Effector CD4-positive, alpha-beta T cell (primary cell): ENCODE results near the gene CFAP47.

Source experiments
- DNase-seq: peaks from one replicate; pipeline ENCODE4 v3.0.0-alpha.2; 2020

Gene CFAP47

DNA sequence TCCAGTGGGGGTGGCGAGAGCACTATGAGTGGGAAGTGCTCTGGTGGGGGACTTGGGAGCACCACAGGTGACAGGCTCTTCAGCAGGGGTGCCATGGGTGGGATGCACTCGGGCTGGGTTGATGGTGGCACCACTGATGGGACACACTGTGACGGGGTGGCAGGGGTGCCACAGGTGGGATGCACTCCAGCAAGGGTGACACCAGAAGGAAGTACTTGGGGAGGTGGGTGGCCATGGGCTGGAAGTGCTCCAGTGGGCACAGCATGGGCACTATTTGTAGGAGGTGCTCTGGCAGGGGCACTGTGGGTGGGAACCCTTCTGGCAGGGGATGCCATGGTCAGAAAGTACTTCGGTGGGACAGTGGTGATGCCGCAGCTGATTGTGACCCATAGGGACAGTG, 346.6 kb downstream of the CFAP47 start:
- DNase-seq = no peak

DNA sequence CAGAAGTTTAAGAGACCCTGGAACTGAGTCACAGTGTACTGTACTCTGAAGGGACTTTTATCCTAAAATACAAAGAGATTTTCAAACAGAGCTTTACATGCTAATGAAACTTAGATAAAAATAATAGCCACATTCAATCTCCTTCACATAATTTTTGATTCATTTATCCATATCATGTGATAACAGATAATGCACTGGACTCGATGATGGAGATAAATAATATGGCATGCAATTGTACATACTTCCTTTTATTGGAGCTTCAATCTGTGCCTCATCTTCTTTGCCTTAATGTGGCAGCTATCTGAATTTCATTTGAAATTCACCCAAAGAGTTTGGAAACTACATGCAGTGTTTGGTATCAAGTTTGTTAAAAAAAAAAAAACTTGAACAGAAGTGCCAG, 390.6 kb downstream of the CFAP47 start:
- no peak for DNase-seq

DNA sequence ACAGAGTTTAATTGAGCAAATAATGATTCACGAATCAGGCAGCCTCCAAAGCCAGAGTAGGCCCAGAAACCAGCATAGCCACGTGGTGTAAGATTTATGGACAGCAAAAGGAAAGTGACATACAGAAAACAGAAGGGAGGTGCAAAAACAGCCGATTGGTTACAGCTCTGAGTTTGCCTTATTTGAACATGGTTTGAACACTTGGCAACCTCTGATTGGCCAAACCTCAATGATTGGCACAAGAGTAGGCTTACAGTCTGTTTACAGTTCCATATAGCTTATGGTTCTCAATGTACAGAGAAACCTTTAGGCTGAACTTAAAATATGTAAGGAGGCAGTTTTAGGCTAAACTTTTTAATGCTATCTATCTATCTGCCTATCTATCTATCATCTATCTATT, 394.8 kb downstream of the CFAP47 start:
- no peak for DNase-seq

DNA sequence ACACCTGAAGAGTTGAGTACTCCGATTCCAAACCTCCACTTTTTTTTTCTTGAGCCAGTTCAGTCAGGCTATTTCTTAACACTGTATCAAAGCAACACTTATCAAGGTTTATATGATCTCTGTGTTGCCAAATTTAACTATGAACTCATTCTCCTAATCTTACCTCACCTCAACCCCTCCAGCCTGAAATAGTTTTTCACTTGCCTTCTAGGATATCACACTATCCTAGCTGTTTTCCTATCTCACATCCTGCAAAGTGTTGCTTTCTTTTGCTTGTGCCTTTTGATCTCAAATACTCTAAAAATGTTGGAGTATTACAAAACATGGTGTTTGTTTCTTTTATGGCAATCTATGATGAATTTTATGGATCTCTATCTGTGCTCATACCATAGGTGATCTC, 415.0 kb downstream of the CFAP47 start:
- no peak for DNase-seq

DNA sequence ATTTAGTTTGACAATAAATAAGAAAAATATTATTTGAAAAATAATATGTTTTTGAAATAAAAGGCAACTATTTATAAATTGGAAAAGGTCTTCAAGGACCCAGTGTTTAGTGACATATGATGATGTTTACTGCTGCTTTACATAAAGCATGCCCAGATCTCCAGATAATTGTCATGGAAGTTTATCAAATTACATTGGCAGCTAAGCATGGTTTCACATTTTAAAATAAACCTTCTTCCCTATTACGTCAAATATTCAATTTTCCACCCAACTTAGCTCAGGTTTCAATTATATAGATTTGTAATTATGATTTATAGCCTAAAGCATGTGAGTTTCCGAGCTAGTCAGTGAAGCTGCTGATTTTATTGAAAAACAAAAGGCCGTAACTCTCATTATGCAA, 417.2 kb downstream of the CFAP47 start:
- no peak for DNase-seq

DNA sequence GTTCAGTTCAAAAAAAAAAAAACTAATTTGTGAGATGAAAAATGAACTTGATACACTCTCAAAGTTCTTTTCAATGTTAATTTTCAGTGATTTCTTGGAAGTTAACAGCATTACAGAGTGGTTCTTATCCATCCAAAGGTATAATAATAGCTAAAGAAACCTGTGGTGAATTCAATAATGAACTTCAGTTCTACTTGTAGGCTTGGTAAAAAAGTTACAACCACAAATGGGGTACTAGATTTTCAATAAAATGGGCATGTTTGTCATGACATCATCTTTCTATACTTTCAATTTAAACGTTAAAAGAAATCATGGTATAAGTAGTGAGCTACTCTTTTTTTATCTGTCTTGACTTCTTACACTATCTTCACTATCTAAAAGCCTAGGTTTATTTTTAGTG, 424.8 kb downstream of the CFAP47 start:
- DNase-seq = no peak

DNA sequence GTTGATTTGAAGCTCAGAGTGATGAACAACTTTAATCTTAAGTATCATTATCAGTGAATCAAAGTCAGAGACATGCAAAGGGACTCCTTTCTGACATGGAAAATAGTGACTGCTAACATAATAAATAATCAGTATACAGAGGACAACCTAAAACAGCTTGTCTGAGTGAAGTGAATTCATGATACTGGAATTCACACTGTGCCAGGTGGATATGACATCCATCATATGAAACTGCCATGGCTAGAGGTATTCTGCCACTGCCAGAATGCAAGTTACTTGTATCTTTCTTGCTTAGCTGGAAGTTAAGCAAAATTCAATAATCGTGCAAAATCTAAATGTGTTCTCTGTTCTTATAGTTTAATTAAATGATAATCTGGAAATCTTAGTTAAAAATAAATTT, 429.0 kb downstream of the CFAP47 start:
- no peak for DNase-seq

DNA sequence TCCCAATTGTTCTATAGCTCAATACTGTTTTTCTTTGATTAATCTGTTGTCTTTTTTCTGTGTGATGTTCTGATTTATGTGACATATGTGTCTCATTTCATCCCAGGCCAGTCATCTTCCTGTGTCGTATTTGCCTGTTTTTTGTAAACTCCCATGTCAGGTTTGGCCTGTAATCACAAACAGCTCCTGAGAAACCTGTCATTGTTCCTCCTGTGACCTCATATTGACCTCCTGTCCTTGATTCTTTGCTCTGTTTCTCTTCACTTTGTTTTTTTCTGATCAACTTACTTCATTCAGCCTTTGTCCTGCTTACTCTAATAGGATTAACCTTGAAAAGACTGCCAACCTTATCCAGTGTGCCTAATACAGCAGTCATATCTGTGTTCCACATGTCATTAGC, 438.3 kb downstream of the CFAP47 start:
- DNase-seq = no peak

DNA sequence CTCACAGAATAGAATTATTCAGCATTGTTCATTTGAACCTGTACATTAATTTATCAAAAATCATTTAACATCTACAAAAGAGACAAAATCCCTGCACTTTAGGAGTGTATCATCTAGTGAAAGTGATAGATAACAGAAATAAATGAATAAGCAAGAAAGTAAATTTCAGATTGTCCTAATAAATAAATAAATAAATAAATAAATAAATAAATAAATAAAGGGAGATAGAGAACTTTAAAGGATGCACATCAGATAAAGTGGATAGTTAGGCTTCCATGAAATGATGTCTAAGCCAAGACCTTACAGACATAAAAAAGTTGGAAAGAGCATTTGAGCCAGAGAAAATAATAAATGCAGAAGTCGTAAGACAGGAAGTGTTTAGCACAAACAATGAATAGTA, 444.7 kb downstream of the CFAP47 start:
- DNase-seq = no peak

DNA sequence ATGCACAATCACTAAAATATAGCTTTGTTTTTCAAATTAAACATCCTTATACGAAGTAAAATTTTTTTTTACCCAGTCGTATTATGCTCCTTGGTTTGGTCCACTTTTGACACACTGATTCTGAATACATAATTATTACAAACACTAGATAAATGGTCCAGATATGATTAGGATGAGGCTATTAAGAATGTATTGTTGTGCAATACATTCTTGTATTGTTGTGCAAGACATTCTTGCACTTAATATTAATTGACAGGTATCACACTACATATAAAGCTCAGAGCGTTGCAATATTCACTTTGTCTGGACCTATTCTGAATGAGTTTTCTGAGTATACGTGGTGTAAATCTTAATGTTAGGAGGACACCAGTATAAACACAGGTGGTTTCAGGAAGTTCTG, 464.0 kb downstream of the CFAP47 start:
- DNase-seq = no peak

DNA sequence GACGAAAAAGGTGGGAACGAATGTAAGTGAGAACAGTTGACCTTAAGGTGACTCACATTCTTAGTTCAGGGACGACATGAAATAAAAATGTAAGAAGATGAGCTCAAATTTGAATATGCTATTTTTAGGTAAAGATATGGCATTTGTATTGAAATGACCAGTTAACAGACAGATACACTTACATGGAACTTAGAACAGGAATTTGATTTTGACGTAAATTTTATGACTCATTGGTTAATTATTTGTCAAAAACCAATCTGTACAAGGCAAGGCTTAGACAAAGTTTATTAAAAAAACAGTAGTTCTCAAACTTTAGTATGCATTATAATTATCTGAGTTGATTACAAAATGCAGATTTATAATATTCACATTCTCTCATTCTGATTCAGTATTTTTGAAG, 469.4 kb downstream of the CFAP47 start:
- DNase-seq = no peak

DNA sequence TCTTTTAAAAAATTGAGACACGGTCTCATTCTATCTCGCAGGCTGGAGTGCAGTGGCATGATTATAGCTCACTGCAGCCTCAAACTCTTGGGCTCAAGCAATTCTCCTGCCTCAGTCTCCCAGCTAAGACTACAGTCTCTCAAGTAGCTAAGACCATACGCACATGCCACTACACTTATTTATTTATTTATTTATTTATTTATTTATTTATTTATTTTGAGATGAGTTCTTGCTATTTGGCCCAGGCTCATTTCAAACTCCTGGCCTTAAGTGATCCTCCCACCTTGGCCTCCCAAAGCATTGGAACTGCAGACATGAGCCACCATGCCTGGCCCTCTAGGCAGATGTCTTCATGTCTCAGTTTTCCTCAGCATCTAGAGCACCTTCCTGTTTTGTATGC, 482.2 kb downstream of the CFAP47 start:
- no peak for DNase-seq

DNA sequence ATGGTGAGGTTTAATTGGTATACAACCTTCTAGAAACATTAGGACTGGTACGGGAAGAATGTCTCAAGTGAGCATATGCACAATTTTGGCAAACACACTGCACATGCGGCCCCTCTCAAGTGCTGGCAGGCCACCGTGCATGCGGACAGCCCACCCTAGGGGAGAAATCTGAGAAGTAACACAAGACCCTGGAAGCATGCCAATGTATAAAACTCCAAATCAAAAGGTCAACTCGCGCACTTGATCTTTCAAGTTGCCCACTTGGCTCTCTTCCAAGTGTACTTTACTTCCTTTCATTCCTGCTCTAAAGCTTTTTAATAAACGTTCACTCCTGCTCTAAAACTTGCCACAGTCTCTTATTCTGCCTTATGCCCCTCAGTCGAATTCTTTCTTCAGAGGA, 488.3 kb downstream of the CFAP47 start:
- DNase-seq = no peak

DNA sequence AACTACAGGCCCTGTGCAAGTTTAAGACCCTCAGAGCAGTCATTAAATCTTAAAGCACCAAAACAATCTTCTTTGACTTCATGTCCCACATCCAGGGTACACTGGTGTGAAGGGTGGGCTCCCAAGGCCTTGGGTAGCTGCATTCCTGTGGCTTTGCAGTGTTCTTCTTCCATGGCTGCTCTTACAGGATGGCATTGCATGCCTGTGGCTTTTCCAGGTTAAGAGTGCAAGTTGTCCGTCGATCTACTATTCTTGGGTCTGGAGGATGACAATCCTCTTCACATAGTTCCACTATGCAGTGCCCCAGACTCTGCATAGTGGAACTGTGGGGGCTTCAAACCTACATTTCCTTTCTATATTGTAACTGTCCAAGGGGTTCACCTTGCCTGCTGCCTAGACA, 494.5 kb downstream of the CFAP47 start:
- DNase-seq = no peak

DNA sequence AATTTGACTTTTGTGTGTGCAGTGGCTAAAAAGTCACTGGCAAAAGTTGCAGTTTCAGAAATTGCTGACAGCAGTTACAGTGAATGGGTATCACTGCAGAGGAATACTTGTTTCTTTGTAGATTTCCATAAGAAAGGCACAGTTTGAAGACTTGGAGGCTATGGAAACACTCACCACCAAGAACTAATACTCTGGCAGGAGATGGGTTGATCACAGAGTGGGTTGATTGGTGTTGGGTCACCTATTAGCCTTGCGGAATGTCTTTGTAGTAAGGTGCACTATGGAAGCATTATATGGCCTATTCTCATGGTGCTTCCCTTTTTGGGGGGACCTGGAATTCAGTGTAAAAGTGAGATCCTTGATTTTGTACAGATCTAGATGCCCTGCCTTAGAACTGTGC, 502.8 kb downstream of the CFAP47 start:
- DNase-seq = no peak

DNA sequence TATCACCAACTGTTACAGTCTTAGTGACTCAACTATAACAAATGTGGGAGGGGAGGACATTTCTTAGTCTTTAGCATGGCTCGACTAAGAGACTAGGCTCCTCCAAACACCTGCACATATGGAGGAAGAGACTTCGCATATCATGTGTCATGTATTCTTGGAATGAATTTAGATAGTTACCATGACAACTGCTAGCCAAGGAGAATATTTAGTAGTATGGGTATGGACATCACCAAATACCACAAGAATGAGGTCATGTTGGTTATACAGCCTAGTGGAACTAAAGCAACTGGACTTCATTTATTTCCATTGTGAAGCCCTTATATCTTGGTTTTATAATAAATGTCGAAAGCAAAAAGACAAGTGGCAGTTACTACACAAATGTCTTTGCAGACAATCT, 512.3 kb downstream of the CFAP47 start:
- no peak for DNase-seq

DNA sequence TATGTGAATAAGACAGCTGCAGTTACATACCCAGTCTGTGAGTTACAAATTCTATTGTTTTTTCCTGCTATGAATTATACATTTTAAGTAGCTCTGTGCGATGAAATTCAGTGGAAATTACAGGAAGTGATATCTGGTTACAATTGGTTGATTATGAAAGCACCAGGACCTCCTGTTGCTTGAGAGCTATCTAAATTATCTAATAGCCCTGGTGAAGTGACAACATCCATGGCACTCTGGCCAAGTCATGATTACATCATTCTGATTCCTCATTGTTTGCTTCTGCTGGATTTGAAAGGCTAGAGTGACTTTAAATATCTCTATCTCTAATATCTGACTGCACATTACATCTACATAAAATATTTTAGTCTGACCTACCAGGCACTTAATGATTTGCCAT, 515.0 kb downstream of the CFAP47 start:
- no peak for DNase-seq
